Endothelial cell of umbilical vein (primary cell): Measurements from ENCODE around the gene A3GALT2. TPM values are rescaled to one million over a fixed set of nuclear protein-coding genes. Genes with fewer than 3 reads are reported as not detected.

Experiments
- BruUV-seq: library from RNA; stranded (reverse); fragments of 400-500 nt; replicated peaks from 2 replicates; lab custom pipeline; 2021; lab: Mats Ljungman, UMichigan
- CTCF ChIA-PET: fragments of 300-600, 350-600 bp; sonication (Branson Sonifier 250); formaldehyde crosslinking; loops from one replicate; lab custom pipeline; 2021; ENCODE audit warnings: antibody characterized with exemption, inconsistent platforms; lab: Charles Lee
- POLR2A ChIA-PET: fragments of 300-600, 350-600 bp; sonication (Branson Sonifier 250); formaldehyde crosslinking; loops from one replicate; lab custom pipeline; 2021; ENCODE audit warnings: antibody characterized with exemption, inconsistent platforms; lab: Charles Lee
- DNase-seq: peaks from one replicate; pipeline ENCODE4 v3.0.0-alpha.2; 2011; ENCODE audit warnings: low read depth, low spot score
- FAIRE-seq: peaks from 2 replicates; lab custom pipeline; 2011; peaks lifted over from hg19 to GRCh38; lab: Jason Lieb, UNC
- H2AFZ ChIP-seq: 2 replicates; pipeline ENCODE4 v1.6.0; 2012; ENCODE audit warnings: low read depth, low read length, control low read depth, inconsistent platforms
- H3K27ac ChIP-seq: 2 replicates; pipeline ENCODE4 v1.5.1; 2011; ENCODE audit warnings: low read depth, mild to moderate bottlenecking, control low read depth, low read length, moderate library complexity; ENCODE audit not compliant: insufficient read depth
- H3K27me3 ChIP-seq, 2 experiments: 2 replicates each; pipeline versions ENCODE4 v1.6.0 to v1.6.1; 2011; ENCODE audit warnings: low read length in 2 of 2, mixed read lengths in 1 of 2; ENCODE audit not compliant: control insufficient read depth in 2 of 2, insufficient read depth in 2 of 2
- H3K36me3 ChIP-seq, 2 experiments: 2 replicates in 1 of 2; 3 replicates in 1 of 2; pipeline ENCODE4 v1.5.1; 2011; ENCODE audit warnings: low read length in 2 of 2, mild to moderate bottlenecking in 1 of 2, moderate library complexity in 1 of 2; ENCODE audit not compliant: control insufficient read depth in 2 of 2, insufficient read depth in 2 of 2; ENCODE audit errors: extremely low read depth in 1 of 2
- H3K4me1 ChIP-seq: 3 replicates; pipeline ENCODE4 v1.5.1; 2011; ENCODE audit warnings: mild to moderate bottlenecking, low read length; ENCODE audit not compliant: control insufficient read depth, insufficient read depth; ENCODE audit errors: extremely low read depth
- H3K4me2 ChIP-seq: 2 replicates; pipeline ENCODE4 v1.6.1; 2011; ENCODE audit warnings: low read length, control low read depth, mixed read lengths; ENCODE audit not compliant: insufficient read depth
- H3K4me3 ChIP-seq, 3 experiments: fragments of 200-600 bp in 1 of 3; sonication (generic), shearing (Covaris generic) in 1 of 3; replicated peaks in 1 of 3; 2 replicates each; pipeline ENCODE4 v1.5.1; 2011 to 2016; ENCODE audit warnings: control low read depth in 3 of 3, low read length in 3 of 3, mild to moderate bottlenecking in 2 of 3, inconsistent platforms in 1 of 3, low read depth in 1 of 3, moderate library complexity in 1 of 3; ENCODE audit not compliant: insufficient read depth in 1 of 3
- H3K79me2 ChIP-seq: 2 replicates; pipeline ENCODE4 v1.6.0; 2012; ENCODE audit warnings: low read length, inconsistent platforms; ENCODE audit not compliant: control insufficient read depth, insufficient read depth
- H3K9ac ChIP-seq: replicated peaks from 2 replicates; pipeline ENCODE3; 2011; ENCODE audit warnings: low read length, control low read depth; ENCODE audit not compliant: insufficient read depth; ENCODE audit errors: extremely low read depth
- H3K9me1 ChIP-seq: replicated peaks from 3 replicates; pipeline ENCODE4 v1.6.0; 2011; ENCODE audit warnings: mild to moderate bottlenecking, low read length; ENCODE audit not compliant: control insufficient read depth, insufficient read depth; ENCODE audit errors: extremely low read depth
- H3K9me3 ChIP-seq: replicated peaks from 2 replicates; pipeline ENCODE4 v1.5.1; 2012; ENCODE audit warnings: low read length, inconsistent platforms; ENCODE audit not compliant: control insufficient read depth, insufficient read depth
- H4K20me1 ChIP-seq: replicated peaks from 2 replicates; pipeline ENCODE3; 2011; ENCODE audit warnings: mild to moderate bottlenecking, low read length; ENCODE audit not compliant: control insufficient read depth, insufficient read depth; ENCODE audit errors: extremely low read depth
- CTCF ChIP-seq, 2 donors: IDR thresholded peaks; 1 replicate in 1 of 2; 2 replicates in 1 of 2; pipeline ENCODE4 v1.5.1; 2011; ENCODE audit warnings: low read length in 2 of 2, mild to moderate bottlenecking in 2 of 2, moderate library complexity in 2 of 2, control low read depth in 1 of 2, inconsistent platforms in 1 of 2, low read depth in 1 of 2; ENCODE audit not compliant: insufficient read depth in 1 of 2; ENCODE audit errors: extremely low read depth in 1 of 2
- EZH2 ChIP-seq: IDR thresholded peaks from 2 replicates; pipeline ENCODE4 v1.6.1; 2012; ENCODE audit warnings: borderline replicate concordance, low read depth, mild to moderate bottlenecking, moderate library complexity, low read length, inconsistent platforms; ENCODE audit not compliant: severe bottlenecking
- FOS ChIP-seq: IDR thresholded peaks from 2 replicates; pipeline ENCODE4 v1.6.1; 2011; ENCODE audit warnings: mild to moderate bottlenecking, low read length, moderate library complexity, borderline replicate concordance; ENCODE audit not compliant: insufficient read depth
- GATA2 ChIP-seq: IDR thresholded peaks from 2 replicates; pipeline ENCODE4 v1.7.0; 2011; ENCODE audit warnings: low read depth, mild to moderate bottlenecking, moderate library complexity, mixed read lengths, low read length; ENCODE audit not compliant: insufficient read length, insufficient read depth
- JUN ChIP-seq: IDR thresholded peaks from 2 replicates; pipeline ENCODE4 v1.6.1; 2011; ENCODE audit warnings: borderline replicate concordance, low read depth; ENCODE audit not compliant: insufficient read length, insufficient read depth
- MAX ChIP-seq: IDR thresholded peaks from 2 replicates; pipeline ENCODE4 v1.6.1; 2011; ENCODE audit not compliant: insufficient read depth, insufficient read length
- MYC ChIP-seq: IDR thresholded peaks from one replicate; pipeline ENCODE4 v1.6.1; 2011; ENCODE audit warnings: mild to moderate bottlenecking, low read depth, low read length
- POLR2A ChIP-seq: IDR thresholded peaks from 2 replicates; pipeline ENCODE4 v1.6.1; 2012; ENCODE audit warnings: low read depth, mild to moderate bottlenecking, control low read depth, low read length
- POLR2AphosphoS5 ChIP-seq: IDR thresholded peaks from 2 replicates; pipeline ENCODE4 v1.6.1; 2012; ENCODE audit warnings: low read depth, mild to moderate bottlenecking, control low read depth, low read length, moderate library complexity; ENCODE audit not compliant: insufficient read depth
- dilution Hi-C: fragments of 300-500 bp; cut with MboI; formaldehyde crosslinking; loops from one replicate; pipeline ENCODE4 v1.15.0; 2019; ENCODE audit warnings: low sequenced_read_pairs; ENCODE audit not compliant: extremely low pct_ligation_motif_present
- intact Hi-C: fragments of 100-400 bp; cut with micrococcal nuclease; formaldehyde crosslinking; loops from one replicate; pipeline ENCODE4 v1.10.0; 2022
- polyA plus RNA-seq, 4 experiments: library from polyadenylated mRNA; depleted of rRNA in 3 of 4; stranded (reverse) in 3 of 4; unstranded in 1 of 4; fragments of >200 nt; gene quantifications; 2 replicates each; pipeline versions ENCODE4 v1.2.1 to v1.2.3, GENCODE V29; 2011 to 2012; ENCODE audit warnings: missing spikeins in 1 of 4
- total RNA-seq: library from RNA; stranded (reverse); gene quantifications from 2 replicates; pipeline ENCODE4 v1.2.3, GENCODE V29; 2021

A3GALT2 gene
- total and polyA plus RNA-seq, 2 donors (not counting 3 experiments of a cell fraction or from before 2014, with no cell fraction given) = not detected

- H3K4me3 ChIP-seq = no peak overlapping the region
- FAIRE-seq (no peak), DNase-seq (no peak)
- ChIA-PET POLR2A (no interaction called here), CTCF (no interaction called here)
- dilution Hi-C loops (no loop called here), intact Hi-C loops (no loop called here)
- H3K4me1 ChIP-seq = peaks cover 16% of the 10 kb centered on the region
- H3K36me3 ChIP-seq = peaks cover 36 to 56% of the 10 kb centered on the region in 2 experiments
- H4K20me1 ChIP-seq = no peaks in the 10 kb centered on the region
- H3K79me2 ChIP-seq = peaks cover 47% of the 10 kb centered on the region
- no peak for TF ChIP-seq JUN
- no peak for TF ChIP-seq POLR2AphosphoS5
- no peak for TF ChIP-seq GATA2
- TF ChIP-seq EZH2 = no peak
- no peak for TF ChIP-seq FOS
- no peak for TF ChIP-seq MAX
- TF ChIP-seq MYC = no peak
- no peak for TF ChIP-seq CTCF (IDR thresholded peaks at IDR 0.05; ENCODE audit: extremely low read depth in 1 of 2, insufficient read depth in 1 of 2, low read depth in 1 of 2, low read length in 2 of 2)
- no peak for TF ChIP-seq POLR2A
- H3K9ac ChIP-seq = no peak overlapping the region
- no peak overlapping the region for H3K4me2 ChIP-seq
- H3K27ac ChIP-seq = no peak overlapping the region
- no TSS peak for BruUV-seq
- no peaks in the 10 kb centered on the region for H3K9me3 ChIP-seq
- no peaks in the 10 kb centered on the region for H3K27me3 ChIP-seq
- no peak overlapping the region for H2AFZ ChIP-seq
- H3K9me1 ChIP-seq = no peaks in the 10 kb centered on the region
Observed at GRCh38 chr1:33331444-33332356, 10.8 kb upstream of the A3GALT2 start.
